ENCODE results near the gene ANGPTL8. TPM values are rescaled to one million over a fixed set of nuclear protein-coding genes. Genes with fewer than 3 reads are reported as not detected.

Gene ANGPTL8
- total RNA-seq, result not detected

GRCh38 chr19:11239377-11240000 lies at the start of gene ANGPTL8:
Gene ANGPTL8, plus strand, starts transcription at chr19:11239619. Its CDS starts 19 bp downstream, at chr19:11239638.
- TF ChIP-seq POLR2A (IDR thresholded peaks at IDR 0.05) (no peak), CTCF (IDR thresholded peaks at IDR 0.05) (no peak)
- intact Hi-C loops (cut with DNase I; ENCODE audit: low total_unique reads), result no loop called here
- no peak within 1 kb of the TSS for H3K4me3 ChIP-seq (ENCODE audit: low read depth, poor library complexity, severe bottlenecking)
- 96% methylated on average over 23 of the region's 23 CpGs for WGBS, 2 donors
- DNase-seq (ENCODE audit: low spot score in 2 of 2), result no peak

GRCh38 chr19:11190501-11190900 lies 48.9 kb upstream of the ANGPTL8 start:
- WGBS, 2 donors, result 84 to 89% methylated on average over 8 of the region's 8 CpGs
- intact Hi-C loops (cut with DNase I; ENCODE audit: low total_unique reads), result no loop called here
- no peak for TF ChIP-seq CTCF (IDR thresholded peaks at IDR 0.05)
- TF ChIP-seq POLR2A (IDR thresholded peaks at IDR 0.05), result no peak
- no peak overlapping the region for H3K4me3 ChIP-seq (ENCODE audit: low read depth, poor library complexity, severe bottlenecking)
- DNase-seq (ENCODE audit: low spot score in 2 of 2), result no peak

- peak; percentile 79 to 95 for DNase-seq (ENCODE audit: low spot score in 2 of 2)
- no peak for TF ChIP-seq POLR2A (IDR thresholded peaks at IDR 0.05)
- TF ChIP-seq CTCF (IDR thresholded peaks at IDR 0.05), result no peak
- no peak overlapping the region for H3K4me3 ChIP-seq (ENCODE audit: low read depth, poor library complexity, severe bottlenecking)
- WGBS, 2 donors, result 39 to 45% methylated on average over 7 to 8 of the region's 8 CpGs
- intact Hi-C loops (cut with DNase I; ENCODE audit: low total_unique reads), result no loop called here
These were observed 48.1 kb upstream of the ANGPTL8 start for GRCh38 chr19:11191273-11191755.

- TF ChIP-seq POLR2A (IDR thresholded peaks at IDR 0.05), result no peak
- TF ChIP-seq CTCF (IDR thresholded peaks at IDR 0.05), result no peak
- no peak for DNase-seq (ENCODE audit: low spot score in 2 of 2)
- intact Hi-C loops (cut with DNase I; ENCODE audit: low total_unique reads), result no loop called here
- no peak overlapping the region for H3K4me3 ChIP-seq (ENCODE audit: low read depth, poor library complexity, severe bottlenecking)
- WGBS, 2 donors, result 79 to 81% methylated on average over 5 of the region's 5 CpGs
These were observed 47.5 kb upstream of the ANGPTL8 start for GRCh38 chr19:11191934-11192333.

- TF ChIP-seq CTCF (IDR thresholded peaks at IDR 0.05) (no peak), POLR2A (IDR thresholded peaks at IDR 0.05) (no peak)
- 94 to 95% methylated on average over 30 to 49 of the region's 68 CpGs for WGBS, 2 donors
- intact Hi-C loops (cut with DNase I; ENCODE audit: low total_unique reads), result no loop called here
- H3K4me3 ChIP-seq (ENCODE audit: low read depth, poor library complexity, severe bottlenecking), result no peak overlapping the region
- no peak for DNase-seq (ENCODE audit: low spot score in 2 of 2)
These were observed 46.2 kb upstream of the ANGPTL8 start for GRCh38 chr19:11192957-11193939.
